SK-N-SH treated with all-trans-retinoic acid at 6 μM for 48 hours (cell line): ENCODE data around the gene DBNDD1.

ENCODE experiments used
- ARNTL ChIP-seq: fragments of 450-650 bp; formaldehyde crosslinking; IDR thresholded peaks from 2 replicates; pipeline ENCODE4 v1.5.0; 2020; ENCODE audit warnings: low read depth, mild to moderate bottlenecking, moderate library complexity, borderline replicate concordance
- BACH2 ChIP-seq: fragments of 250-450 bp; sonication (Bioruptor Pico); IDR thresholded peaks from 2 replicates; pipeline ENCODE4 v1.9.0; 2021; ENCODE audit warnings: mild to moderate bottlenecking, borderline replicate concordance
- CREB5 ChIP-seq: fragments of 250-450 bp; sonication (Bioruptor Pico); IDR thresholded peaks from 2 replicates; pipeline ENCODE4 v1.5.1; 2020; ENCODE audit warnings: low read depth, mild to moderate bottlenecking, moderate library complexity
- CSRNP3 ChIP-seq: fragments of 250-450 bp; sonication (Bioruptor Pico); IDR thresholded peaks from 2 replicates; pipeline ENCODE4 v1.5.1; 2021; ENCODE audit warnings: mild to moderate bottlenecking, moderate library complexity
- GLIS3 ChIP-seq: fragments of 250-450 bp; sonication (Bioruptor Pico); IDR thresholded peaks from 2 replicates; pipeline ENCODE4 v1.5.0; 2020; ENCODE audit warnings: mild to moderate bottlenecking, moderate library complexity
- ISL1 ChIP-seq: fragments of 250-450 bp; sonication (Bioruptor Pico); IDR thresholded peaks from 2 replicates; pipeline ENCODE4 v2.1.2; 2022; ENCODE audit warnings: mild to moderate bottlenecking, moderate library complexity
- POU6F1 ChIP-seq: fragments of 250-450 bp; sonication (Bioruptor Pico); IDR thresholded peaks from 2 replicates; pipeline ENCODE4 v1.8.0; 2021; ENCODE audit warnings: low read depth, mild to moderate bottlenecking, moderate library complexity, borderline replicate concordance
- RARB ChIP-seq: fragments of 250-450 bp; sonication (Bioruptor Pico); IDR thresholded peaks from 2 replicates; pipeline ENCODE4 v1.8.0; 2021; ENCODE audit warnings: mild to moderate bottlenecking, moderate library complexity
- SNAI2 ChIP-seq: fragments of 250-450 bp; sonication (Bioruptor Pico); IDR thresholded peaks from 2 replicates; pipeline ENCODE4 v1.5.0; 2020; ENCODE audit warnings: mild to moderate bottlenecking, moderate library complexity
- TCF4 ChIP-seq: fragments of 250-450 bp; sonication (Bioruptor Pico); IDR thresholded peaks from 2 replicates; pipeline ENCODE4 v1.8.0; 2021; ENCODE audit warnings: mild to moderate bottlenecking, moderate library complexity, borderline replicate concordance
- TOX ChIP-seq: fragments of 250-450 bp; sonication (Bioruptor Pico); IDR thresholded peaks from 2 replicates; pipeline ENCODE4 v1.8.0; 2021; ENCODE audit warnings: mild to moderate bottlenecking, moderate library complexity, borderline replicate concordance
- TSHZ2 ChIP-seq: fragments of 250-450 bp; sonication (Bioruptor Pico); IDR thresholded peaks from 2 replicates; pipeline ENCODE4 v1.5.0; 2020; ENCODE audit warnings: mild to moderate bottlenecking, moderate library complexity
- ZNF565 ChIP-seq: fragments of 450-650 bp; formaldehyde crosslinking; conservative IDR thresholded peaks from 2 replicates; pipeline ENCODE4 v1.5.0; 2020; ENCODE audit warnings: low read depth, mild to moderate bottlenecking, moderate library complexity
- TF ChIP-seq, protein P1 (sequence below): fragments of 250-450 bp; sonication (Bioruptor Pico); IDR thresholded peaks from 2 replicates; pipeline ENCODE4 v1.8.0; 2020; ENCODE audit warnings: mild to moderate bottlenecking, moderate library complexity, borderline replicate concordance

GRCh38 chr16:90004577-90004976, 14.7 kb downstream of the DBNDD1 start:
- TF ChIP-seq RARB = no peak
- TF ChIP-seq ISL1 = no peak
- TF ChIP-seq GLIS3 = no peak
- no peak for TF ChIP-seq CSRNP3 (CRISPR knock-in tag)
- TF ChIP-seq ARNTL (CRISPR knock-in tag) = no peak
- TF ChIP-seq TSHZ2 (CRISPR knock-in tag) = no peak
- no peak for TF ChIP-seq ZNF565 (CRISPR knock-in tag)
- TF ChIP-seq TCF4 = no peak
- no peak for TF ChIP-seq CREB5 (CRISPR knock-in tag)
- TF ChIP-seq POU6F1 = no peak
- no peak for TF ChIP-seq SNAI2
- TF ChIP-seq, protein P1, sequence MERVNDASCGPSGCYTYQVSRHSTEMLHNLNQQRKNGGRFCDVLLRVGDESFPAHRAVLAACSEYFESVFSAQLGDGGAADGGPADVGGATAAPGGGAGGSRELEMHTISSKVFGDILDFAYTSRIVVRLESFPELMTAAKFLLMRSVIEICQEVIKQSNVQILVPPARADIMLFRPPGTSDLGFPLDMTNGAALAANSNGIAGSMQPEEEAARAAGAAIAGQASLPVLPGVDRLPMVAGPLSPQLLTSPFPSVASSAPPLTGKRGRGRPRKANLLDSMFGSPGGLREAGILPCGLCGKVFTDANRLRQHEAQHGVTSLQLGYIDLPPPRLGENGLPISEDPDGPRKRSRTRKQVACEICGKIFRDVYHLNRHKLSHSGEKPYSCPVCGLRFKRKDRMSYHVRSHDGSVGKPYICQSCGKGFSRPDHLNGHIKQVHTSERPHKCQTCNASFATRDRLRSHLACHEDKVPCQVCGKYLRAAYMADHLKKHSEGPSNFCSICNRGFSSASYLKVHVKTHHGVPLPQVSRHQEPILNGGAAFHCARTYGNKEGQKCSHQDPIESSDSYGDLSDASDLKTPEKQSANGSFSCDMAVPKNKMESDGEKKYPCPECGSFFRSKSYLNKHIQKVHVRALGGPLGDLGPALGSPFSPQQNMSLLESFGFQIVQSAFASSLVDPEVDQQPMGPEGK (CRISPR knock-in tag) = no peak
- TF ChIP-seq TOX = no peak
- TF ChIP-seq BACH2 (CRISPR knock-in tag) = no peak
